ENCODE measurements around the gene ZNF148.

ZNF148 gene

DNA sequence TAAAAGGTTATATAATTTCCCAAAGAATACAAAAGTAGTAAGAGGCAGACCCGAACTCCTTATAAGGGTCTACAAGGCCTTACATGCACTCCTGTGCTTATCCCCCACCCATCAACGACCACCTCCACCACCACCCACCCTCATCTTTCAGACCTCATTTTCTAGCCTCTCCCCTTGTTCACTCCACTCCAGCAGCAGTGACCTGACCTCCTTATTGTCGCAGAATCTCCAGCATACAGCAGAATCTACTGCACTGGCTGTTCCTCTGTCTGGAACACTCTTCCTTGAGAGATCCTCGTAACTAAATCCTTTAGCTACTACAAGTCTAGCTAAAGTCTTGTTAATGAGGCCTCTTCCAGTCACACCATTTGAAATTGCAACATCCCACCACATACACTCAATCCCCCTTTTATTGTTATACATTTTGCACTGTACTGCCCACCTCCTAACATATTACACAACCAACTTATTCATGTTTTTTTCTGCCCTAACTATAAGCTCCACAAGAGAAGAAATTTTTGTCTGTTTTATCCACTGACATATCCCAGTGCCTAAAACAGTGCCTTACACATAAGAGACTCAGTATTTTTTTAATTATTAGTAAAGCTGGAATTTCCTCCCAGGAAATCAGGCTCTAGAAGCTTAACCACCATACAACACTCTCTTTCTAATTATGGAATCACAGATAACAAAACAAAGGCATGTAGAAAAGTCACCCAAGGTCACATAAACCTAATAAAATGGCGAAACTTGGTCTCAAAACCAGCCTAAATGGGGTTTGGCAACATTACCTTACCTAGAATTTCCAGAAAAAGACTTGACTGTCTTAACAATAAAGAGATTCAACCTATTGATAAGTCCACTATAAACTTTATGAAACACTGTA, 40.2 kb downstream of the ZNF148 start:
- DNase-seq (ENCODE audit: low read depth): no peak
- H3K4me3 ChIP-seq (ENCODE audit: low read depth, low read length): no peak overlapping the region

DNA sequence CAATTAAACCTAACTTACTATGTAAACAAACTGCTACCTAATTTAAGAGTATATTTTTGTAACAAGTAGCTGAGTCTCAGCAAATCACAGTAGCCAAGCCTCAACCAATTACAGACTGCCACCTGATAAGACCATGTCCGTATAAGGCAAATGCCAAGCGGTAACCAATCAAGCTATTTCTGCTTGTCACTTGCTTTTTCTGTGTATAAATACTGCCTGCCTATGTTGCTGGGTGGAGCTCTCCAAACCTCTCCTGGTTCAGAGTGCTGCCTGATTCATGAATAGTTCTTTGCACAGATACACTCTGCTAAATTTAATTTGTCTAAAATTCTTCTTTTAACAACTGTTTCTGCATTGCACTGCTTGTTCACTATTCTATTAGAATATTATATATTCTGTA, 42.6 kb downstream of the ZNF148 start:
- H3K4me3 ChIP-seq (ENCODE audit: low read depth, low read length): no peak overlapping the region
- TF ChIP-seq, protein P1, sequence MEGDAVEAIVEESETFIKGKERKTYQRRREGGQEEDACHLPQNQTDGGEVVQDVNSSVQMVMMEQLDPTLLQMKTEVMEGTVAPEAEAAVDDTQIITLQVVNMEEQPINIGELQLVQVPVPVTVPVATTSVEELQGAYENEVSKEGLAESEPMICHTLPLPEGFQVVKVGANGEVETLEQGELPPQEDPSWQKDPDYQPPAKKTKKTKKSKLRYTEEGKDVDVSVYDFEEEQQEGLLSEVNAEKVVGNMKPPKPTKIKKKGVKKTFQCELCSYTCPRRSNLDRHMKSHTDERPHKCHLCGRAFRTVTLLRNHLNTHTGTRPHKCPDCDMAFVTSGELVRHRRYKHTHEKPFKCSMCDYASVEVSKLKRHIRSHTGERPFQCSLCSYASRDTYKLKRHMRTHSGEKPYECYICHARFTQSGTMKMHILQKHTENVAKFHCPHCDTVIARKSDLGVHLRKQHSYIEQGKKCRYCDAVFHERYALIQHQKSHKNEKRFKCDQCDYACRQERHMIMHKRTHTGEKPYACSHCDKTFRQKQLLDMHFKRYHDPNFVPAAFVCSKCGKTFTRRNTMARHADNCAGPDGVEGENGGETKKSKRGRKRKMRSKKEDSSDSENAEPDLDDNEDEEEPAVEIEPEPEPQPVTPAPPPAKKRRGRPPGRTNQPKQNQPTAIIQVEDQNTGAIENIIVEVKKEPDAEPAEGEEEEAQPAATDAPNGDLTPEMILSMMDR (conservative IDR thresholded peaks at IDR 0.05; ENCODE audit: low read depth, low read length): no peak

More for the DNA sequence above, 40.2 kb downstream of the ZNF148 start:
- TF ChIP-seq, protein P1 (conservative IDR thresholded peaks at IDR 0.05; ENCODE audit: low read depth, low read length): no peak

DNA sequence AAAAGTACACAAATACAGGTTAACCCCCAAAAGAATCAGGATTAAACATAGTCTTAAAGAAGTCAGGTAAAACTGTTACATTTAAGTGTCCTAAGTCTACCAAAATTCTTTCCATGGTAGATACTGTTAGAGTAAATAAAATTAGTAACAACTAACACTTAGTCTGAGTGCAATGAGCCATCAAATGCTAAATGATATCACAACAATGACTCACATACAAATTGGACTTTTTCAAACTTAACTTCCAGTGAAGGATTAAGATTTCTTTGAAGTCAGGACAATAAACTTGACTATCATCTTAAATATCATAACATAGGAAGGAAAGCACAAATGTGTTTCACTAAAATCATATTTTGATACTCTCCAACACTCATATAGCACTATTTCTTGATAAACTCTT, 43.9 kb downstream of the ZNF148 start:
- H3K4me3 ChIP-seq (ENCODE audit: low read depth, low read length): no peak overlapping the region
- DNase-seq (ENCODE audit: low read depth): no peak
- TF ChIP-seq, protein P1 (conservative IDR thresholded peaks at IDR 0.05; ENCODE audit: low read depth, low read length): no peak

More for the DNA sequence above, 42.6 kb downstream of the ZNF148 start:
- no peak for DNase-seq (ENCODE audit: low read depth)

DNA sequence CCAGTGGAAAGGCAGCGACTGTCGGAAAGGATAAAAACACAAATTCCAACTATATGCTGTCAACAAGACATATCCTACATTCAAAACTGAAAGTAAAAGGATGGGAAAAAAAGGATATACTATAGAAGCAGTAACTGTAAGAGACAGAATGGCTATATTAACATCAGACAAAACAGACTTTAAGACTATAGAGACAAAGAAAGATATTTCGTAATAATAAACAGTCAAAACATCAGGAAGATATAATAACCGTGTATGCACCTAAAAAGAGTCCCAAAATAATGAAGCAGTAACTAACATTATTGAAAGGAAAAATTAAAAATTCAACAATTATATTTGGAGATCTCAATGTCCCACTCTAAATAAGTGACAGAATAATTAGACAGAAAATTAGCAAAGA, 48.2 kb downstream of the ZNF148 start:
- DNase-seq (ENCODE audit: low read depth): no peak
- TF ChIP-seq, protein P1 (conservative IDR thresholded peaks at IDR 0.05; ENCODE audit: low read depth, low read length): no peak
- H3K4me3 ChIP-seq (ENCODE audit: low read depth, low read length): no peak overlapping the region

DNA sequence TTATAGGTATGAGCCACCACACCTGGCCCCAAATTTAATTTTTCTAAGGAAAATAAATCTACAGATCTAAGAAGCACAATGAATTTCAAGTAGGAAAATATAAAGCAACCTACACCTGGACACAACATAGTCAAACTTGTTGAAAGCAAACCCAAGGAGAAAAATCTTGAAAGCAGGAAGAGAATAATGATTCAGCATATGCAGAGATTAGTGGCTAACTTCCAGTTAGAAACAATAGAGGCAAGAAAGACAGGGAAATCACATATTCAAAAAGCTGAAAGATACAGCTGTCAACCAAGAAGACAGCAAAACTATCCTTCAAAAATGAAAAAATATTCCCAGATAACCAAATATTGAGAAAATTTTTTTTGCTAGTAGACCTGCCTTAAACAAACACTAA, 49.4 kb downstream of the ZNF148 start:
- no peak for DNase-seq (ENCODE audit: low read depth)
- no peak overlapping the region for H3K4me3 ChIP-seq (ENCODE audit: low read depth, low read length)
- TF ChIP-seq, protein P1 (conservative IDR thresholded peaks at IDR 0.05; ENCODE audit: low read depth, low read length): no peak

DNA sequence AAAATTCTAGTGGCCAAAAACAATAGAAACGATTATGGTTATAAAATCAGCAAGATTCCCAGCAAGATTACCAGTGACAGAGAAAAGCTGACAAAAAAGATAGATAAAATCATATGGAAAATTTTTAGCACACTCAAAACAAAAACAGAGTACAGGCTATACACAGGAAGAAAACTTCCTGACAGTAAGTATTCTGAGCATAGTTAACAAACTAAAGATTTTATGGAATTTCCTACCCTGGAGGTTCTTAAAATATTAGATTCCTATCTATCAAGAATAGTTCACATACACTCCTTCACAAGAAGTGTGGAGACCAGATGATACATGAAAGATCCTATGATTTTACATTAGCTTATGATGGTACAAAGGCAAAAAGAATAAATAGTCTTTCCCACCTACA, 50.8 kb downstream of the ZNF148 start:
- TF ChIP-seq, protein P1 (conservative IDR thresholded peaks at IDR 0.05; ENCODE audit: low read depth, low read length): no peak
- H3K4me3 ChIP-seq (ENCODE audit: low read depth, low read length): no peak overlapping the region
- no peak for DNase-seq (ENCODE audit: low read depth)

DNA sequence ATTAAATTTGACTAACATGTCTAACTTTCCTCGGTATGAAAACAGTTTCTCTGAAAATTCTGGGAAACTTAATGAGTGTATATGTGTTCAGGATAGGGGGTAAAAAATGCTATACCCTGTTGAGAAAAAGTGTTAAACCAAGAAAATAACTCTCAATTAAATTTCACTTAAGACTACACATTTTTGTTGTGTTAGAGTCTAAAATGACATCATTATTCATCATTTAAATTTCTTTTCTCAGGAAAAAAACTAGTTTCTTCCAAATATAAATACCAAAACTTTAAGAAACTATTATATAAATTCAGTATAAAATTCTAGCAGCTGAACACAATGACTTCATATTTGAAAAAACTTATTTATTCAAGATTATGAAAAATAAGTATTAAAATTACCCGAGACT, 52.2 kb downstream of the ZNF148 start:
- H3K4me3 ChIP-seq (ENCODE audit: low read depth, low read length): no peak overlapping the region
- TF ChIP-seq, protein P1 (conservative IDR thresholded peaks at IDR 0.05; ENCODE audit: low read depth, low read length): no peak
- no peak for DNase-seq (ENCODE audit: low read depth)
